Mesenchymal stem cell (in vitro differentiated cells and primary cell): ENCODE measurements around the gene RABIF.

ENCODE experiments used
- DNase-seq: peaks from one replicate; pipeline ENCODE4 v3.0.0-alpha.2; 2013
- H2AFZ ChIP-seq: one replicate; pipeline ENCODE4 v1.6.1; 2013; ENCODE audit warnings: low read depth, mild to moderate bottlenecking, control low read depth, inconsistent platforms, low read length, moderate library complexity
- H2AK5ac ChIP-seq: 2 replicates; pipeline ENCODE4 v1.6.1; 2013; ENCODE audit warnings: low read length, moderate library complexity, mild to moderate bottlenecking, inconsistent platforms; ENCODE audit not compliant: severe bottlenecking
- H2BK120ac ChIP-seq: one replicate; pipeline ENCODE4 v1.6.1; 2013; ENCODE audit warnings: low read depth, mild to moderate bottlenecking, inconsistent platforms, low read length, moderate library complexity
- H2BK12ac ChIP-seq, 2 experiments: one replicate each; pipeline ENCODE4 v1.6.1; 2013; ENCODE audit warnings: inconsistent platforms in 2 of 2, low read length in 2 of 2, mild to moderate bottlenecking in 2 of 2, moderate library complexity in 2 of 2, control low read depth in 1 of 2
- H2BK15ac ChIP-seq: one replicate; pipeline ENCODE4 v1.6.1; 2013; ENCODE audit warnings: mild to moderate bottlenecking, low read depth, inconsistent platforms; ENCODE audit not compliant: poor library complexity, severe bottlenecking
- H2BK5ac ChIP-seq: 2 replicates; pipeline ENCODE4 v1.6.1; 2013; ENCODE audit warnings: low read depth, mild to moderate bottlenecking, low read length, control low read depth, inconsistent platforms; ENCODE audit not compliant: poor library complexity, severe bottlenecking
- H3K14ac ChIP-seq, 2 experiments: one replicate each; pipeline ENCODE4 v1.6.1; 2013; ENCODE audit warnings: inconsistent platforms in 2 of 2, low read length in 2 of 2, control low read depth in 1 of 2, mild to moderate bottlenecking in 1 of 2, moderate library complexity in 1 of 2
- H3K18ac ChIP-seq, 2 experiments: one replicate each; pipeline ENCODE4 v1.6.1; 2013; ENCODE audit warnings: inconsistent platforms in 2 of 2, low read length in 2 of 2, control low read depth in 1 of 2, low read depth in 1 of 2, mild to moderate bottlenecking in 1 of 2
- H3K23ac ChIP-seq, 2 experiments: one replicate each; pipeline ENCODE4 v1.6.1; 2013; ENCODE audit warnings: inconsistent platforms in 2 of 2, low read length in 2 of 2, mild to moderate bottlenecking in 2 of 2, moderate library complexity in 2 of 2, control low read depth in 1 of 2
- H3K27ac ChIP-seq: 2 replicates; pipeline ENCODE4 v1.5.1; 2013; ENCODE audit warnings: mild to moderate bottlenecking, moderate library complexity, low read length, control low read depth, inconsistent platforms; ENCODE audit not compliant: poor library complexity, severe bottlenecking
- H3K27me3 ChIP-seq, 2 experiments: 2 replicates each; pipeline versions ENCODE4 v1.6.1 to v1.7.0; 2013; ENCODE audit warnings: low read length in 2 of 2, mild to moderate bottlenecking in 2 of 2, moderate library complexity in 2 of 2, control low read depth in 1 of 2, inconsistent platforms in 1 of 2; ENCODE audit not compliant: control insufficient read depth in 1 of 2, insufficient read depth in 1 of 2
- H3K36me3 ChIP-seq, 2 experiments: 2 replicates each; pipeline versions ENCODE4 v1.6.1 to v1.7.0; 2013; ENCODE audit warnings: low read length in 2 of 2, control low read depth in 1 of 2, inconsistent platforms in 1 of 2, low read depth in 1 of 2, mild to moderate bottlenecking in 1 of 2; ENCODE audit not compliant: insufficient read depth in 2 of 2, control insufficient read depth in 1 of 2
- H3K4ac ChIP-seq, 2 experiments: one replicate each; pipeline ENCODE4 v1.6.1; 2013; ENCODE audit warnings: inconsistent platforms in 2 of 2, low read length in 2 of 2, mild to moderate bottlenecking in 2 of 2, moderate library complexity in 2 of 2, control low read depth in 1 of 2, low read depth in 1 of 2
- H3K4me1 ChIP-seq: 2 replicates; pipeline ENCODE4 v1.6.1; 2013; ENCODE audit warnings: low read depth, low read length, control low read depth; ENCODE audit not compliant: control insufficient read depth, insufficient read depth
- H3K4me2 ChIP-seq: 2 replicates; pipeline ENCODE4 v1.6.1; 2013; ENCODE audit warnings: low read length, mild to moderate bottlenecking, inconsistent platforms; ENCODE audit not compliant: poor library complexity, severe bottlenecking
- H3K4me3 ChIP-seq, 2 experiments: 2 replicates each; pipeline versions ENCODE4 v1.5.1 to v1.7.0; 2013; ENCODE audit warnings: low read length in 2 of 2, mild to moderate bottlenecking in 2 of 2, control low read depth in 1 of 2, low read depth in 1 of 2; ENCODE audit not compliant: insufficient read depth in 1 of 2
- H3K79me1 ChIP-seq: replicated peaks from 2 replicates; pipeline ENCODE4 v1.6.1; 2013; ENCODE audit warnings: mild to moderate bottlenecking, control low read depth, low read length, inconsistent platforms; ENCODE audit not compliant: poor library complexity, severe bottlenecking
- H3K9ac ChIP-seq: 2 replicates; pipeline ENCODE4 v1.7.0; 2013; ENCODE audit warnings: mild to moderate bottlenecking, low read length, moderate library complexity
- H3K9me3 ChIP-seq: 2 replicates; pipeline ENCODE4 v1.7.0; 2013; ENCODE audit warnings: mild to moderate bottlenecking, low read length; ENCODE audit not compliant: control insufficient read depth
- H4K8ac ChIP-seq: one replicate; pipeline ENCODE4 v1.6.1; 2013; ENCODE audit warnings: inconsistent platforms, mild to moderate bottlenecking, low read length, moderate library complexity
- H4K91ac ChIP-seq: one replicate; pipeline ENCODE4 v1.6.1; 2013; ENCODE audit warnings: mild to moderate bottlenecking, low read length, inconsistent platforms
- WGBS: methylation state at CpG from one replicate; pipeline ENCODE4 v1.1.7; 2013; ENCODE audit warnings: mixed read lengths; 5-methylcytosine and 5-hydroxymethylcytosine counted together

RABIF gene

DNA sequence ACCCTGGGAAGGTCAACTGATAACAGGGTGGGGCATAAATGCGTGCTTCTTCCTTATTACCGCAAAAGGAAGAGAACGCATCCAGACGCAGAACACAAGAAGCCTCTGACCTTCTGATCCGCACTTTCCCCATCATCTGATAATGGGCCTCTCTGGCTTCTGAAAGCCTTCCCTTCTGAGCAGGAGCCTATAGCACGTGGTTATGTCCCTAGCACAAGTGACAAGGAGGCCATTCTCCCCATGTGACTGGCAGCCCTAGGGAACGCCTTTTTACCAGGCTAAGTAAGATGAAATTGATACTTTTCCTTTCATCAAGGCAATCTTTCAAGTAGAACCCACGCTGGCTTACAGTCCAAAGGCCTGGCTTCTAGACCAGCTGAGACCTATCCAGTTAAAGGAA, 34.2 kb downstream of the RABIF start:
- no peak overlapping the region for H3K4me3 ChIP-seq
- H3K36me3 ChIP-seq = peaks cover 0 to 3% of the 10 kb centered on the region in 2 experiments
- H3K27me3 ChIP-seq = peaks cover 0 to 2% of the 10 kb centered on the region in 2 experiments
- no peak overlapping the region for H3K9ac ChIP-seq
- no peak overlapping the region for H3K23ac ChIP-seq
- no peak overlapping the region for H2BK5ac ChIP-seq
- H2BK120ac ChIP-seq = no peak overlapping the region
- H3K27ac ChIP-seq = no peak overlapping the region
- H3K14ac ChIP-seq = no peak overlapping the region
- no peak for DNase-seq
- no peaks in the 10 kb centered on the region for H3K9me3 ChIP-seq
- peaks cover 3% of the 10 kb centered on the region for H3K4me1 ChIP-seq
- no peak overlapping the region for H4K8ac ChIP-seq
- no peak overlapping the region for H3K4ac ChIP-seq
- no peak overlapping the region for H2AK5ac ChIP-seq
- whole genome bisulfite sequencing = 89% methylated on average over 8 of the region's 8 CpGs
- no peak overlapping the region for H2BK12ac ChIP-seq
- no peak overlapping the region for H3K18ac ChIP-seq
- no peaks in the 10 kb centered on the region for H3K79me1 ChIP-seq
- no peak overlapping the region for H3K4me2 ChIP-seq
- no peak overlapping the region for H2BK15ac ChIP-seq
- no peak overlapping the region for H4K91ac ChIP-seq
- no peak overlapping the region for H2AFZ ChIP-seq

DNA sequence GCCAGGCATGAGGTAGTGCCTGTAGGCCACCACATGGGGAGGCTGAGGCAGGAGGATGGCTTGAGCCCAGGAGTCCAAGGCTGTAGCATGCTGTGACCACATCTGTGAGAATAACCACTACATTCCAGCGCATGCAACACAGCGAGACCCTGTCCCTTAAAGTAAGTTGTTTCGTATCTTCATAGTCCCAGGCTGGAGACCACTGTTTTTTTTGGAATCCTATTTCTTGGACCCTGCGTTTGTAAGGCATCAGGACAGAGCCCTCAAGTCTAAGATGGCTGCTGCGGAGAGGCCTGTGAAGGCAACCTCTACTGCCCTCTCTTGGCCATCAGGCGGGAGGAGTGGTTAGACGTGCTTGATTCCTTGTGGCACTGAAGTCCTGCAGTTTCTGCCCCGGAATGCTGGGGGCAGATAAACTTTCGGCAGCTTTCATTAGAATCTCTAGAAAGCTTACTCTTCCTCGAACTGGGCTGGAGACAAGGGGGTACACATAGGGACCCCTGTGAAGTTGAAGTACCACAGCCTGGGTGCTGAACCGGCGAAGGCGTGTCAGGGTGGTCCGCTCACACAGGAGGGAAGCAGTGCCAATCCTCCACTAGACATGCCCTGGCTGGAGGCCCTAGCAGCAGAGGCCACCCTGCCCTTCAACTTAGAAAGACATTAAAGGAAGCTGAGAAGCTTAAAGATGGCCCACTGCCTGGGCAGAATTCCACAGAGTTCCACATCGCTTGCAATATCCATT, 36.6 kb downstream of the RABIF start:
- Histone ChIP-seq H3K23ac (no peak overlapping the region), H3K14ac (no peak overlapping the region), H2BK12ac (no peak overlapping the region), H3K18ac (no peak overlapping the region), H4K8ac (peak overlapping the region; percentile 12), H3K4me1 (no peaks in the 10 kb centered on the region), H3K27me3 (peaks cover 0 to 15% of the 10 kb centered on the region in 2 experiments), H2BK120ac (no peak overlapping the region), H2BK15ac (no peak overlapping the region), H3K27ac (no peak overlapping the region), H2BK5ac (no peak overlapping the region), H3K4ac (no peak overlapping the region), H3K4me3 (no peak overlapping the region), H4K91ac (no peak overlapping the region), H3K4me2 (no peak overlapping the region), H3K79me1 (no peaks in the 10 kb centered on the region), H3K9me3 (no peaks in the 10 kb centered on the region), H2AFZ (peak overlapping the region; percentile 58), H3K36me3 (no peaks in the 10 kb centered on the region), H3K9ac (no peak overlapping the region), H2AK5ac (no peak overlapping the region)
- DNase-seq = peak; percentile 62
- 67% methylated on average over 15 of the region's 15 CpGs for WGBS

DNA sequence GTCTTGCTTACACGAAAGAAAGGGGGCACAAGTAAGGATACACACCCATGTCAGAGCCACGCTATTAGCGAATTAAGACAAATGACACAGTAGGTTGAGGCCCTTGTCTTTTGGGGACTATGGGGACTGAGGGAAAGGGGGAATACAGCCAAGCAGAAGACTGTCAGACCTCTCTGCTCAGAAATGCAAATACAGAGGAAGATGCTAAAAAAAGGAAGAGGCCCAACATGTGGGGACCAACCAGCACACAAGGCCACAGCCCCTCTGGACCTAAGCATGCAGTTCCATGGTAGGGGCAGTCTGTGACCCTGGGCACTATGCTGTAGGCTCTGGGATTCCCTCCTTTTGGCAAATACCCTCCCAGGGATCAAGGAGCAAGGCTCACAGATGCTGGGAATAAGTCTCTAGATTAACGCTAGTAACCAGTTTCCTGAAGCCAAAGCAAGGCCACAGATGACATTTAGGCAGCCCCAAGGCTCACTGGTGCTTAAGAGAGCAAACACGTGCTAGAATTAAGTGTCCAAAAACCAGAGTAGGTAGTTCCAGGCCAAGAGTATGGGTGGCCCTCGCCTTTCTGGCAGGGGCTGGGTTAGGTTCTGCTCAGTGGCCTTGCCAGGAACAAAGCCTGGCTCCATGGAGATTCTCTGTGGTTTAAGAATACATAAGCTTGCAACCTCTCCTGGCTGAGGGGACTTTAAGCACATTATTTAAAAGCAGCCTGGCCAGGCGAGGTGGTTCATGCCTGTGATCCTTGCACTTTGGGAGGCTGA, 38.2 kb downstream of the RABIF start:
- Histone ChIP-seq H3K4me3 (no peak overlapping the region), H4K91ac (no peak overlapping the region), H2BK120ac (no peak overlapping the region), H2AK5ac (no peak overlapping the region), H2BK12ac (no peak overlapping the region), H4K8ac (no peak overlapping the region), H3K9me3 (no peaks in the 10 kb centered on the region), H3K14ac (no peak overlapping the region), H3K79me1 (no peaks in the 10 kb centered on the region), H3K23ac (no peak overlapping the region), H3K18ac (no peak overlapping the region), H2AFZ (no peak overlapping the region), H3K4me2 (no peak overlapping the region), H2BK5ac (no peak overlapping the region), H3K9ac (no peak overlapping the region), H3K4ac (no peak overlapping the region), H3K36me3 (no peaks in the 10 kb centered on the region), H3K27ac (no peak overlapping the region), H3K27me3 (peaks cover 0 to 15% of the 10 kb centered on the region in 2 experiments), H3K4me1 (no peaks in the 10 kb centered on the region), H2BK15ac (no peak overlapping the region)
- no peak for DNase-seq
- WGBS = 93% methylated on average over 7 of the region's 7 CpGs

DNA sequence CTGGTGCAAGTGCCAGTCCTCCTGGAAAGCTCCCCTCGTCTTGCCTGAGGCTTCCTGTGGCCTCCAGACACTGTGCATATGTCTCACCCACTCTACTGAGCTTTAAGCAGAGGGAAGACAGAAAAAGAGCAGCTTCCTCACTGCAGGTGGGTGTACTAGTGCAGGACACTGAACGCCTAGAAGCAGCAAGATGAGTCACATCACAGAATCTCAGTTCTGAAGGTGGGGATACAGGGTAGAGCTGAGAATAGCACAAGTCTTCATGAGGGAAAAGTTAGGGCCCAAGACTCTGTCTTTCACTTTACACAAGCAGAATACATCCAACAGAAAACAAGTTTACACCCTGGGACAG, 40.8 kb downstream of the RABIF start:
- H2BK15ac ChIP-seq = no peak overlapping the region
- H3K9me3 ChIP-seq = no peaks in the 10 kb centered on the region
- H3K23ac ChIP-seq = no peak overlapping the region
- H3K36me3 ChIP-seq = no peaks in the 10 kb centered on the region
- no peak overlapping the region for H4K91ac ChIP-seq
- no peak overlapping the region for H2BK12ac ChIP-seq
- no peak overlapping the region for H3K18ac ChIP-seq
- no peak for DNase-seq
- no peak overlapping the region for H3K14ac ChIP-seq
- no peak overlapping the region for H3K4me3 ChIP-seq
- H3K27me3 ChIP-seq = peaks cover 0 to 31% of the 10 kb centered on the region in 2 experiments
- no peak overlapping the region for H3K9ac ChIP-seq
- H2BK120ac ChIP-seq = no peak overlapping the region
- H4K8ac ChIP-seq = no peak overlapping the region
- no peak overlapping the region for H3K4ac ChIP-seq
- no peaks in the 10 kb centered on the region for H3K79me1 ChIP-seq
- peaks cover 2% of the 10 kb centered on the region for H3K4me1 ChIP-seq
- no peak overlapping the region for H2AK5ac ChIP-seq
- 54% methylated on average over 2 of the region's 2 CpGs for WGBS
- no peak overlapping the region for H2BK5ac ChIP-seq
- H3K27ac ChIP-seq = no peak overlapping the region
- no peak overlapping the region for H2AFZ ChIP-seq
- no peak overlapping the region for H3K4me2 ChIP-seq
